ENCODE data around the gene CIITA.

DNA sequence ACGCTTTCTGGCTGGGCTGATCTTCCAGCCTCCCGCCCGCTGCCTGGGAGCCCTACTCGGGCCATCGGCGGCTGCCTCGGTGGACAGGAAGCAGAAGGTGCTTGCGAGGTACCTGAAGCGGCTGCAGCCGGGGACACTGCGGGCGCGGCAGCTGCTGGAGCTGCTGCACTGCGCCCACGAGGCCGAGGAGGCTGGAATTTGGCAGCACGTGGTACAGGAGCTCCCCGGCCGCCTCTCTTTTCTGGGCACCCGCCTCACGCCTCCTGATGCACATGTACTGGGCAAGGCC, 30.7 kb downstream of the CIITA start:
- TF ChIP-seq, protein P1, sequence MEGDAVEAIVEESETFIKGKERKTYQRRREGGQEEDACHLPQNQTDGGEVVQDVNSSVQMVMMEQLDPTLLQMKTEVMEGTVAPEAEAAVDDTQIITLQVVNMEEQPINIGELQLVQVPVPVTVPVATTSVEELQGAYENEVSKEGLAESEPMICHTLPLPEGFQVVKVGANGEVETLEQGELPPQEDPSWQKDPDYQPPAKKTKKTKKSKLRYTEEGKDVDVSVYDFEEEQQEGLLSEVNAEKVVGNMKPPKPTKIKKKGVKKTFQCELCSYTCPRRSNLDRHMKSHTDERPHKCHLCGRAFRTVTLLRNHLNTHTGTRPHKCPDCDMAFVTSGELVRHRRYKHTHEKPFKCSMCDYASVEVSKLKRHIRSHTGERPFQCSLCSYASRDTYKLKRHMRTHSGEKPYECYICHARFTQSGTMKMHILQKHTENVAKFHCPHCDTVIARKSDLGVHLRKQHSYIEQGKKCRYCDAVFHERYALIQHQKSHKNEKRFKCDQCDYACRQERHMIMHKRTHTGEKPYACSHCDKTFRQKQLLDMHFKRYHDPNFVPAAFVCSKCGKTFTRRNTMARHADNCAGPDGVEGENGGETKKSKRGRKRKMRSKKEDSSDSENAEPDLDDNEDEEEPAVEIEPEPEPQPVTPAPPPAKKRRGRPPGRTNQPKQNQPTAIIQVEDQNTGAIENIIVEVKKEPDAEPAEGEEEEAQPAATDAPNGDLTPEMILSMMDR (IDR thresholded peaks at IDR 0.05; ENCODE audit: insufficient read depth, low read length): no peak
- no peak for TF ChIP-seq GABPA (IDR thresholded peaks at IDR 0.05; ENCODE audit: low read depth)
- TF ChIP-seq POLR2AphosphoS5 (IDR thresholded peaks at IDR 0.05; ENCODE audit: low read depth): no peak
- TF ChIP-seq, protein P2, sequence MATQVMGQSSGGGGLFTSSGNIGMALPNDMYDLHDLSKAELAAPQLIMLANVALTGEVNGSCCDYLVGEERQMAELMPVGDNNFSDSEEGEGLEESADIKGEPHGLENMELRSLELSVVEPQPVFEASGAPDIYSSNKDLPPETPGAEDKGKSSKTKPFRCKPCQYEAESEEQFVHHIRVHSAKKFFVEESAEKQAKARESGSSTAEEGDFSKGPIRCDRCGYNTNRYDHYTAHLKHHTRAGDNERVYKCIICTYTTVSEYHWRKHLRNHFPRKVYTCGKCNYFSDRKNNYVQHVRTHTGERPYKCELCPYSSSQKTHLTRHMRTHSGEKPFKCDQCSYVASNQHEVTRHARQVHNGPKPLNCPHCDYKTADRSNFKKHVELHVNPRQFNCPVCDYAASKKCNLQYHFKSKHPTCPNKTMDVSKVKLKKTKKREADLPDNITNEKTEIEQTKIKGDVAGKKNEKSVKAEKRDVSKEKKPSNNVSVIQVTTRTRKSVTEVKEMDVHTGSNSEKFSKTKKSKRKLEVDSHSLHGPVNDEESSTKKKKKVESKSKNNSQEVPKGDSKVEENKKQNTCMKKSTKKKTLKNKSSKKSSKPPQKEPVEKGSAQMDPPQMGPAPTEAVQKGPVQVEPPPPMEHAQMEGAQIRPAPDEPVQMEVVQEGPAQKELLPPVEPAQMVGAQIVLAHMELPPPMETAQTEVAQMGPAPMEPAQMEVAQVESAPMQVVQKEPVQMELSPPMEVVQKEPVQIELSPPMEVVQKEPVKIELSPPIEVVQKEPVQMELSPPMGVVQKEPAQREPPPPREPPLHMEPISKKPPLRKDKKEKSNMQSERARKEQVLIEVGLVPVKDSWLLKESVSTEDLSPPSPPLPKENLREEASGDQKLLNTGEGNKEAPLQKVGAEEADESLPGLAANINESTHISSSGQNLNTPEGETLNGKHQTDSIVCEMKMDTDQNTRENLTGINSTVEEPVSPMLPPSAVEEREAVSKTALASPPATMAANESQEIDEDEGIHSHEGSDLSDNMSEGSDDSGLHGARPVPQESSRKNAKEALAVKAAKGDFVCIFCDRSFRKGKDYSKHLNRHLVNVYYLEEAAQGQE (IDR thresholded peaks at IDR 0.05; ENCODE audit: insufficient replicate concordance, low read depth): no peak
- TF ChIP-seq SPI1 (IDR thresholded peaks at IDR 0.05; ENCODE audit: borderline replicate concordance, low read depth): no peak
